Loucy (cell line): ENCODE data around the gene KIF20A.
"Not testable (repeated sequence)": the region's sequence is repeated elsewhere in the genome, so short reads cannot be mapped to it uniquely, and the experiment has no call there.

Experiments used
- H2AFZ ChIP-seq: fragments of 200-600 bp; sonication (generic); 2 replicates; pipeline ENCODE4 v1.6.0; 2016; ENCODE audit warnings: antibody characterized with exemption, mild to moderate bottlenecking, low read length, moderate library complexity
- H3F3A ChIP-seq: fragments of 200-600 bp; 2 replicates; pipeline ENCODE4 v1.6.0; 2016; ENCODE audit warnings: antibody characterized with exemption, low read depth, mild to moderate bottlenecking
- H3K27me3 ChIP-seq: fragments of 200-600 bp; sonication (generic); 2 replicates; pipeline ENCODE4 v1.6.1; 2014; ENCODE audit warnings: low read length, mild to moderate bottlenecking; ENCODE audit not compliant: insufficient read depth, poor library complexity, severe bottlenecking
- H3K36me3 ChIP-seq: fragments of 200-600 bp; sonication (generic); 2 replicates; pipeline ENCODE4 v1.6.1; 2016; ENCODE audit warnings: low read length; ENCODE audit not compliant: insufficient read depth
- H3K4me1 ChIP-seq: fragments of 200-600 bp; sonication (generic); 2 replicates; pipeline ENCODE4 v1.5.1; 2014; ENCODE audit warnings: low read length, mild to moderate bottlenecking; ENCODE audit not compliant: insufficient read depth, poor library complexity, severe bottlenecking
- H3K4me2 ChIP-seq: fragments of 200-600 bp; sonication (generic); 2 replicates; pipeline ENCODE4 v1.6.0; 2014; ENCODE audit warnings: antibody characterized with exemption, low read length, low read depth, mild to moderate bottlenecking; ENCODE audit not compliant: poor library complexity, severe bottlenecking
- H3K4me3 ChIP-seq: fragments of 200-600 bp; sonication (generic); 2 replicates; pipeline ENCODE4 v1.5.1; 2014; ENCODE audit warnings: low read length, mild to moderate bottlenecking, mixed read lengths; ENCODE audit not compliant: poor library complexity, severe bottlenecking
- H3K79me2 ChIP-seq: fragments of 200-600 bp; sonication (generic); 2 replicates; pipeline ENCODE4 v1.6.1; 2014; ENCODE audit warnings: low read length; ENCODE audit not compliant: insufficient read depth
- H3K9ac ChIP-seq: fragments of 200-600 bp; sonication (generic); 2 replicates; pipeline ENCODE4 v1.6.0; 2014; ENCODE audit warnings: mild to moderate bottlenecking, low read depth, low read length, moderate library complexity; ENCODE audit not compliant: poor library complexity, severe bottlenecking
- H3K9me2 ChIP-seq: fragments of 200-600 bp; sonication (generic); replicated peaks from 2 replicates; pipeline ENCODE4 v1.6.1; 2016; ENCODE audit warnings: low read depth, low read length, mixed read lengths
- H3K9me3 ChIP-seq: fragments of 200-600 bp; sonication (generic); 2 replicates; pipeline ENCODE4 v1.6.1; 2014; ENCODE audit warnings: mild to moderate bottlenecking, antibody characterized with exemption, low read length, low read depth; ENCODE audit not compliant: insufficient read depth
- H4K20me1 ChIP-seq: fragments of 200-600 bp; sonication (generic); 2 replicates; pipeline ENCODE4 v1.6.0; 2014; ENCODE audit warnings: antibody characterized with exemption, low read length, mild to moderate bottlenecking; ENCODE audit not compliant: insufficient read depth, poor library complexity, severe bottlenecking
- CTCF ChIP-seq: fragments of 200-600 bp; sonication (generic); conservative IDR thresholded peaks from 2 replicates; pipeline ENCODE4 v1.5.1; 2014; ENCODE audit warnings: mild to moderate bottlenecking, antibody characterized with exemption, low read length
- EZH2phosphoT487 ChIP-seq: fragments of 200-600 bp; IDR thresholded peaks from 2 replicates; pipeline ENCODE4 v1.6.1; 2018; ENCODE audit warnings: antibody characterized with exemption, mild to moderate bottlenecking, moderate library complexity, borderline replicate concordance

The KIF20A gene

DNA sequence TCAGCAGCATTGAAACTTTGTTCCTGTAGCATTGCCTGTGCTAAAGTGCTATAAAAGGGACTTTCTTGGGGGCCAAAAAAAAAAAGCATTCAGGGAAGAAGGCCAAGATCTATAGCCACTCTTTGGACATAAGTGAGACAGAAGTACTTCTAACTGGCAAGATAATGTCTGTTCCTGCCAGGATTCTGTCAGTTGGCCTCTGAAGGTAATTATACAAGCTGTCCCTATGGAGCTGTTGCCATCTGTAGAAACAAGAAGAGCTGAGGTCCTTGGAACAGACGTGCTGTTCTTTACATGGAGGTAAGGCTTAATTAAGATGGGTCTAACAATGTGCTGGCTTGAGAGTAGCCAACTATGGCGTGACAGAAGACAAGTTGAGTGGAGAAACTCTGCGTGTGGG lies 9.7 kb downstream of the KIF20A start:
- Histone ChIP-seq H3K36me3 (peaks cover 94% of the 10 kb centered on the region), H3K4me2 (no peak overlapping the region), H2AFZ (no peak overlapping the region), H4K20me1 (no peaks in the 10 kb centered on the region), H3F3A (0 out of 2 replicates have a peak, but pooled peaks cover 3% of the 10 kb centered on the region), H3K9me2 (no peaks in the 10 kb centered on the region), H3K9me3 (no peaks in the 10 kb centered on the region), H3K4me1 (no peaks in the 10 kb centered on the region), H3K9ac (no peak overlapping the region), H3K79me2 (no peaks in the 10 kb centered on the region), H3K27me3 (no peaks in the 10 kb centered on the region), H3K4me3 (no peak overlapping the region)
- TF ChIP-seq CTCF = no peak
- TF ChIP-seq EZH2phosphoT487 = no peak

DNA sequence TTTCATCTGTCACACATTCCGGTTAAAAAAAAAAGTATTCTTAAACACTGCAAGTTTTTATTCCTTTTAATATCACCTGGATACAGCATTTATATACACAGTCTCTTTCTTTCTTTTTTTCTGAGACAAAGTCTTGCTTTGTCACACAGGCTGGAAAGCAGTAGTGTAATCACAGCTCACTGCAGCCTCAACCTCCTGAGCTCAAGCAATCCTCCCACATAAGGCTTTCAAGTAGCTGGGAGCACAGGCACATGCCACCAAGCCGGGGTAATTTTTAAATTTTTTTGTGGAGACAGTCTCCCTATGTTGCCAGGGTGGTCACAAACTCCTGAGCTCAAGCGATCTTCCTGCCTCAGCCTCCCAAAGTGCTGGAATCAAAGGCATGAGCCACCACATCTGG lies 13.9 kb downstream of the KIF20A start:
- Histone ChIP-seq H3K27me3 (no peaks in the 10 kb centered on the region), H2AFZ (no peak overlapping the region), H3F3A (no peaks in the 10 kb centered on the region), H4K20me1 (no peaks in the 10 kb centered on the region), H3K4me2 (no peak overlapping the region), H3K9me2 (no peaks in the 10 kb centered on the region), H3K9ac (no peak overlapping the region), H3K4me1 (no peaks in the 10 kb centered on the region), H3K4me3 (no peak overlapping the region), H3K79me2 (no peaks in the 10 kb centered on the region), H3K36me3 (peaks cover 67% of the 10 kb centered on the region), H3K9me3 (no peaks in the 10 kb centered on the region)
- TF ChIP-seq EZH2phosphoT487 (no peak), CTCF (no peak)

DNA sequence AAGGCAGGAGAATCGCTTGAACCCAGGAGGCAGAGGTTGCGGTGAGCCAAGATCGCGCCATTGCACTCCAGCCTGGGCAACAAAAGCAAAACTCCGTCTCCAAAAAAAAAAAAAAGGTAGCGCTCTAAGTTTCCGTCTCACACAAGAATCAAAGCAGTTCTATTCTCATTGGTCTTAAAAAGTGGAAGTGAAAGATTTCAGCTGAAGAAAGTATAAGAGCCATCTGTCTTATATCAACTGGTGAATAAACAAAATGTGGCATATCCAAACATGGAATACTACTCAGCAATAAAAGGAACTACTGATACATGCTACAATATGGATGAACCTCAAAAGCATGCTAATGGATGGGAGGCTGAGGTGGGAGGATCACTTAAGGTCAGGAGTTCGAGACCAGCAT lies 14.9 kb downstream of the KIF20A start:
- H3K4me2 ChIP-seq, H2AFZ ChIP-seq, H3K79me2 ChIP-seq, H4K20me1 ChIP-seq, H3K9ac ChIP-seq, H3K9me2 ChIP-seq, H3K9me3 ChIP-seq, H3K4me3 ChIP-seq, H3K4me1 ChIP-seq, H3K27me3 ChIP-seq, H3F3A ChIP-seq: not testable (repeated sequence)
- peaks cover 67% of the 10 kb centered on the region for H3K36me3 ChIP-seq

DNA sequence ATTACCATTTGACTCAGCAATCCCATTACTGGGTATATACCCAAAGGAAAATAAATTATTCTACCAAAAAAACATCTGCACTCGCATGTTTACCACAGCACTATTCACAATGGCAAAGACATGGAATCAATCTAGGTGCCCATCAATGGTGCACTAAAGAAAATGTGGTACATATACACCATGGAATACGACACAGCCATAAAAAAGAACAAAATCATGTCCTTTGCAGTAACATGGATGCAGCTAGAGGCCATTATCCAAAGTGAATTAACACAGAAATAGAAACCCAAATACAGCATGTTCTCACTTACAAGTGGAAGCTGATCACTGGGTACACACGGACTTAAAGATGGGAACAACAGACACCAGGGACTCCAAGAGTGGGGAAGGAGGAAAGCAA lies 32.1 kb downstream of the KIF20A start:
- H3K9me3 ChIP-seq = no peaks in the 10 kb centered on the region
- H3K4me3 ChIP-seq = peak overlapping the region; percentile 90
- H3K79me2 ChIP-seq = peaks cover 60% of the 10 kb centered on the region

More for the DNA sequence above, 32.1 kb downstream of the KIF20A start:
- Histone ChIP-seq H3K4me1 (peaks cover 12% of the 10 kb centered on the region), H4K20me1 (peaks cover 8% of the 10 kb centered on the region), H3F3A (no peaks in the 10 kb centered on the region), H2AFZ (no peak overlapping the region), H3K36me3 (peaks cover 6% of the 10 kb centered on the region; the same call in 1 of the 2 replicates), H3K4me2 (peak overlapping the region; percentile 76), H3K9ac (no peak overlapping the region), H3K9me2 (no peaks in the 10 kb centered on the region), H3K27me3 (no peaks in the 10 kb centered on the region)
- TF ChIP-seq EZH2phosphoT487 (no peak), CTCF (no peak)
